SK-N-SH (cell line): ENCODE results near the gene RNU1-2. TPM values are rescaled to one million over a fixed set of nuclear protein-coding genes. Genes with fewer than 3 reads are reported as not detected.

Experiments used
- CTCF ChIA-PET: fragments of 300-600, 350-600 bp; formaldehyde crosslinking; extraction: SDS; loops from one replicate; lab custom pipeline; 2021; lab: Yijun Ruan, JAX
- POLR2A ChIA-PET: fragments of 350-600 bp; sonication (Branson Sonifier 250); formaldehyde crosslinking; extraction: SDS; loops from one replicate; lab custom pipeline; 2020; ENCODE audit warnings: antibody characterized with exemption, inconsistent platforms; lab: Yijun Ruan, JAX
- DNase-seq: peaks from one replicate; pipeline ENCODE4 v3.0.0; 2012
- H2AFZ ChIP-seq: fragments of 200-600 bp; sonication (generic); 2 replicates; pipeline ENCODE4 v1.8.1; 2016; ENCODE audit warnings: antibody characterized with exemption, mild to moderate bottlenecking, low read depth
- H3F3A ChIP-seq: fragments of 200-600 bp; sonication (generic); replicated peaks from 2 replicates; pipeline ENCODE3; 2016; ENCODE audit warnings: antibody characterized with exemption, mild to moderate bottlenecking; ENCODE audit not compliant: insufficient read depth
- H3K27ac ChIP-seq, 2 experiments: fragments of 200-500 bp in 1 of 2; fragments of 200-600 bp in 1 of 2; sonication (Bioruptor generic) in 1 of 2; sonication (generic), shearing (Covaris generic) in 1 of 2; 2 replicates each; pipeline versions ENCODE4 v1.5.1 to v1.6.1; 2014 to 2016; ENCODE audit warnings: low read depth in 2 of 2, inconsistent platforms in 1 of 2, low read length in 1 of 2, mild to moderate bottlenecking in 1 of 2, mixed read lengths in 1 of 2
- H3K27me3 ChIP-seq: fragments of 200-600 bp; sonication (generic), shearing (Covaris generic); 2 replicates; pipeline ENCODE4 v1.6.1; 2016; ENCODE audit warnings: mixed run types; ENCODE audit not compliant: insufficient read depth
- H3K36me3 ChIP-seq, 2 experiments: fragments of 200-500 bp in 1 of 2; fragments of 200-600 bp in 1 of 2; sonication (Bioruptor generic) in 1 of 2; sonication (generic) in 1 of 2; replicated peaks in 1 of 2; 2 replicates each; pipeline versions ENCODE3 to v1.5.1; 2014 to 2016; ENCODE audit warnings: low read length in 1 of 2, mild to moderate bottlenecking in 1 of 2; ENCODE audit not compliant: insufficient read depth in 2 of 2, control insufficient read depth in 1 of 2
- H3K4me1 ChIP-seq, 2 experiments: fragments of 200-500 bp in 1 of 2; fragments of 200-600 bp in 1 of 2; sonication (Bioruptor generic) in 1 of 2; sonication (generic), shearing (Covaris generic) in 1 of 2; 2 replicates each; pipeline versions ENCODE4 v1.5.1 to v1.6.1; 2014 to 2016; ENCODE audit warnings: low read depth in 1 of 2, low read length in 1 of 2, mixed run types in 1 of 2; ENCODE audit not compliant: insufficient read depth in 2 of 2, control insufficient read depth in 1 of 2
- H3K4me2 ChIP-seq: fragments of 200-600 bp; sonication (generic), shearing (Covaris generic); 2 replicates; pipeline ENCODE4 v1.6.1; 2017; ENCODE audit warnings: mixed run types
- H3K4me3 ChIP-seq, 2 experiments: fragments of 200-500 bp in 1 of 2; fragments of 200-600 bp in 1 of 2; sonication (Bioruptor generic) in 1 of 2; sonication (generic), shearing (Covaris generic) in 1 of 2; 2 replicates each; pipeline versions ENCODE4 v1.5.1 to v1.8.1; 2014 to 2016; ENCODE audit warnings: low read depth in 2 of 2, inconsistent platforms in 1 of 2, low read length in 1 of 2, mild to moderate bottlenecking in 1 of 2, mixed read lengths in 1 of 2, moderate library complexity in 1 of 2
- H3K79me2 ChIP-seq: fragments of 200-600 bp; sonication (generic); 2 replicates; pipeline ENCODE4 v1.8.1; 2017; ENCODE audit warnings: mild to moderate bottlenecking; ENCODE audit not compliant: insufficient read depth
- H3K9ac ChIP-seq: fragments of 200-600 bp; sonication (generic); 2 replicates; pipeline ENCODE4 v1.6.1; 2017; ENCODE audit warnings: mixed run types
- H3K9me2 ChIP-seq: fragments of 200-600 bp; sonication (generic); 2 replicates; pipeline ENCODE4 v1.6.1; 2017; ENCODE audit warnings: mixed run types
- H3K9me3 ChIP-seq: fragments of 200-600 bp; sonication (generic); 2 replicates; pipeline ENCODE4 v1.6.1; 2017; ENCODE audit warnings: mixed run types, mild to moderate bottlenecking, moderate library complexity
- H4K20me1 ChIP-seq: fragments of 200-600 bp; sonication (generic); 2 replicates; pipeline ENCODE4 v1.6.1; 2017; ENCODE audit warnings: mild to moderate bottlenecking, mixed run types; ENCODE audit not compliant: insufficient read depth
- CHD2 ChIP-seq: fragments of 150-350 bp; IDR thresholded peaks from 2 replicates; pipeline ENCODE4 v1.6.1; 2018; ENCODE audit warnings: low read length; ENCODE audit not compliant: partially characterized antibody
- ELF1 ChIP-seq: IDR thresholded peaks from 2 replicates; pipeline ENCODE4 v1.4.0; 2012
- EZH2phosphoT487 ChIP-seq: fragments of 200-600 bp; sonication (generic); IDR thresholded peaks from 2 replicates; pipeline ENCODE4 v1.6.1; 2017; ENCODE audit warnings: low read depth, mixed run types, mild to moderate bottlenecking, antibody characterized with exemption, moderate library complexity, borderline replicate concordance
- FOXJ3 ChIP-seq: sonication (generic); formaldehyde crosslinking; IDR thresholded peaks from 2 replicates; pipeline ENCODE4 v1.5.1; 2020; ENCODE audit warnings: mild to moderate bottlenecking, missing genetic modification reagents
- FOXM1 ChIP-seq: IDR thresholded peaks from 2 replicates; pipeline ENCODE4 v1.4.0; 2012; ENCODE audit warnings: low read depth, mild to moderate bottlenecking
- GABPA ChIP-seq: IDR thresholded peaks from 2 replicates; pipeline ENCODE4 v1.4.0; 2012; ENCODE audit warnings: low read depth, mild to moderate bottlenecking
- GATA2 ChIP-seq: sonication (generic); formaldehyde crosslinking; IDR thresholded peaks from 2 replicates; pipeline ENCODE4 v1.5.0; 2020; ENCODE audit warnings: mild to moderate bottlenecking, missing genetic modification reagents
- JUND ChIP-seq: IDR thresholded peaks from 2 replicates; pipeline ENCODE4 v1.4.0; 2012
- NRF1 ChIP-seq: IDR thresholded peaks from 2 replicates; pipeline ENCODE4 v1.6.1; 2012; ENCODE audit warnings: low read depth, mild to moderate bottlenecking, low read length
- POLR2AphosphoS5 ChIP-seq: IDR thresholded peaks from 2 replicates; pipeline ENCODE4 v1.6.1; 2012; ENCODE audit warnings: low read depth, low read length
- RAD21 ChIP-seq: IDR thresholded peaks from 2 replicates; pipeline ENCODE4 v1.6.1; 2012; ENCODE audit warnings: mild to moderate bottlenecking, low read length
- RXRA ChIP-seq: IDR thresholded peaks from 2 replicates; pipeline ENCODE4 v1.4.0; 2012; ENCODE audit warnings: low read depth, mild to moderate bottlenecking, borderline replicate concordance
- TAF1 ChIP-seq: IDR thresholded peaks from 2 replicates; pipeline ENCODE4 v1.6.1; 2012; ENCODE audit warnings: low read depth, mild to moderate bottlenecking, low read length, moderate library complexity, borderline replicate concordance
- TCF12 ChIP-seq: IDR thresholded peaks from 2 replicates; pipeline ENCODE4 v1.4.0; 2012
- YY1 ChIP-seq: IDR thresholded peaks from 2 replicates; pipeline ENCODE4 v1.4.0; 2012; ENCODE audit warnings: low read depth, mild to moderate bottlenecking
- WGBS: methylation state at CpG from one replicate; pipeline ENCODE4 v1.1.6; 2017; ENCODE audit warnings: low lambda C conversion rate; 5-methylcytosine and 5-hydroxymethylcytosine counted together
- polyA plus RNA-seq, 3 experiments: library from polyadenylated mRNA; depleted of rRNA; stranded (reverse); fragments of >200 nt; gene quantifications; 2 replicates each; pipeline ENCODE4 v1.2.3, GENCODE V29; 2012
- TF ChIP-seq, protein P1 (sequence below): IDR thresholded peaks from 2 replicates; pipeline ENCODE4 v1.4.0; 2012; ENCODE audit warnings: low read depth, borderline replicate concordance

RNU1-2 gene
- polyA plus RNA-seq, 1 of the 3 experiments (the other 2 are of a cell fraction): not detected

DNA sequence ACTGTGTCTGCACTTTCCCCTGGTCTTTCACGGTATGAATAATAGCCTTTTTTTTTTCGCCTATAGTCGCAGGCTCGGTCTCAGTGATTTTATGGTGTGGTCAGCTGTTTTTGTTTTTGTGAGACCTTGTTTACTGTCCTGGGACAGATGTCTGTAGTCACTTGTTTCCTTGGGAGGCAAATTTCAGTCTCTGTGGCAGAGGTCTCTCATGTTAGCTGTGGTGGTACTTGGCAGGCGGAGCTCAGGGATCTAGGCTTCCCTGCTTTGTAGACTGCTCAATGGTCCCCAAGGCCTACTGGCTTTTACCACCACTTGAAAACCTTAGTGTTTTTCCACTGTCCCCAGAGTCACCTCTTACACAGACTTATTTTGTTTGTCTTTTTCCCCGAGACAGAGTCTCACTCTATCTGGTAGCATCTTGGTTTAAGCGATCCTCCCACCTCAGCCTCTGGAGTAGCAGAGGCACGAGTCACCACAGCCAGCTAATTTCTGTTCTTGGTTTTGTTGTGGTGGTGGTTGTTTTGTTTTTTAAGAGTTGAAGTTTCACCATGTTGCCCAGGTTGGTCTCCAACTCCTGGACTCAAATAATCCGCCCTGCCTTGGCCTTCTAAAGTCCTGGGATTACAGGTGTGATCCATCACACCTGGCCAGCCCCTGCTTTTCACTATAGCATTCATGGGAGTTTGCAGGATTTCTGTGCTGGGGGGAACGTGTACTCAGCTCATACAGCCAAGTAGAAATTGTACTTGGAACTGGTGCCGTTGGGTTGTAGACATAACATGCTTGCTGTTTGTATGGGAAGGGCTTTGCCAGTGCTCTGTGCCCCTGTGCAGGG is 10.3 kb downstream of the RNU1-2 start:
- DNase-seq: no peak
- peak overlapping the region; percentile 99 to 100 for H3K27ac ChIP-seq
- TF ChIP-seq POLR2AphosphoS5: no peak
- TF ChIP-seq FOXM1: no peak
- no peak for TF ChIP-seq NRF1
- TF ChIP-seq, all 33 proteins: peak for 0
- CTCF ChIA-PET: interaction anchor here (1.2 to 1.3 kb wide), 2 partner anchors 197 to 285 kb away, joined by 3 to 7 read pairs; no protein-coding TSS in a partner anchor
- Histone ChIP-seq H3K9ac (peak overlapping the region; percentile 18; the same call in 1 of the 2 replicates), H3K9me3 (no peaks in the 10 kb centered on the region), H3F3A (peaks cover 46% of the 10 kb centered on the region), H3K4me2 (peak overlapping the region; percentile 61; the same call in 1 of the 2 replicates), H3K79me2 (no peaks in the 10 kb centered on the region), H3K27me3 (no peaks in the 10 kb centered on the region), H4K20me1 (no peaks in the 10 kb centered on the region; the same call in 1 of the 2 replicates), H2AFZ (no peak overlapping the region), H3K4me3 (no peak overlapping the region), H3K9me2 (no peaks in the 10 kb centered on the region), H3K36me3 (no peaks in the 10 kb centered on the region), H3K4me1 (peaks cover 14 to 19% of the 10 kb centered on the region in 2 experiments)
- WGBS: 86% methylated on average over 11 of the region's 11 CpGs
- POLR2A ChIA-PET: interaction anchor here (0.7 to 2.8 kb wide), 10 partner anchors 8 to 293 kb away, joined by 3 to 20 read pairs (median 6); partner anchors contain the start of genes CROCC and RNU1-2

DNA sequence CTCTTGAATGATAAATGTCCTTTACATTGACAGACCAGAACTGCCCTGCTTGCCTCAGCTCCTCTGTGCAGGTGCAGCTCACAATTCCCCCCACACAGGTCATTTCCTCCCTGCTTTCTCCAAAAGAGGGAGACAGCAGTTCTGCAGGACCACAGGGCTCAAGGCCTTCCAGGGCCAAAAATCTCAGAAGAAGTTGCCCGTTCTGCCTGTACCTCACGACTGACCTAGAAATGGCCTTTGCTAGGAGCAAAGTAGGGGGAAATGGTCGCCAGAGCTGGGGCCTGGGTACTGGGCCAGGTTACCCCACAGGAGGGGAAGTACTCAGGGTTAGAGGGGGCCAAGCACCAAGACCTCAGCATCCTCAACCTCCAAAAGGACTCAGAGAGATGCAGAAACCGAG is 11.1 kb downstream of the RNU1-2 start:
- Histone ChIP-seq H3K9me2 (no peaks in the 10 kb centered on the region), H3K9ac (no peak overlapping the region), H3K4me1 (peaks cover 14 to 19% of the 10 kb centered on the region in 2 experiments), H3K79me2 (no peaks in the 10 kb centered on the region), H3K27ac (no peak overlapping the region; a peak in 1 of 4 replicates), H3F3A (peaks cover 43% of the 10 kb centered on the region), H2AFZ (no peak overlapping the region), H3K4me3 (no peak overlapping the region), H3K9me3 (no peaks in the 10 kb centered on the region), H4K20me1 (no peaks in the 10 kb centered on the region; the same call in 1 of the 2 replicates), H3K36me3 (no peaks in the 10 kb centered on the region), H3K4me2 (no peak overlapping the region), H3K27me3 (no peaks in the 10 kb centered on the region)
- TF ChIP-seq EZH2phosphoT487 (no peak), ELF1 (no peak), TAF1 (no peak), JUND (no peak), GATA2 (CRISPR knock-in tag) (no peak), YY1 (no peak), FOXJ3 (CRISPR knock-in tag) (no peak), RXRA (no peak), RAD21 (no peak), CHD2 (no peak), GABPA (no peak), TCF12 (no peak)
- TF ChIP-seq, protein P1, sequence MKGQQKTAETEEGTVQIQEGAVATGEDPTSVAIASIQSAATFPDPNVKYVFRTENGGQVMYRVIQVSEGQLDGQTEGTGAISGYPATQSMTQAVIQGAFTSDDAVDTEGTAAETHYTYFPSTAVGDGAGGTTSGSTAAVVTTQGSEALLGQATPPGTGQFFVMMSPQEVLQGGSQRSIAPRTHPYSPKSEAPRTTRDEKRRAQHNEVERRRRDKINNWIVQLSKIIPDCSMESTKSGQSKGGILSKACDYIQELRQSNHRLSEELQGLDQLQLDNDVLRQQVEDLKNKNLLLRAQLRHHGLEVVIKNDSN: no peak
- POLR2A ChIA-PET: no interaction called here
- WGBS: 78% methylated on average over 4 of the region's 4 CpGs
- CTCF ChIA-PET: interaction anchor here (1.2 kb wide), 1 partner anchor 286 kb away, joined by 3 read pairs; no protein-coding TSS in a partner anchor
- DNase-seq: no peak
